GM12892 (cell line): ENCODE data around the gene CCDC88C.

Source experiments
- DNase-seq: peaks from one replicate; pipeline ENCODE4 v3.0.0; 2011; ENCODE audit not compliant: insufficient read length
- FAIRE-seq: peaks from 2 replicates; lab custom pipeline; 2011; peaks lifted over from hg19 to GRCh38; lab: Jason Lieb, UNC
- POLR2A ChIP-seq: IDR thresholded peaks from 2 replicates; pipeline ENCODE4 v1.6.1; 2011; ENCODE audit warnings: low read depth, low read length, control low read depth
- POLR2AphosphoS5 ChIP-seq: IDR thresholded peaks from 2 replicates; pipeline ENCODE4 v1.6.1; 2011; ENCODE audit warnings: low read depth, low read length, control low read depth
- TAF1 ChIP-seq: IDR thresholded peaks from 2 replicates; pipeline ENCODE4 v1.6.1; 2011; ENCODE audit warnings: low read depth, mild to moderate bottlenecking, control low read depth, low read length, borderline replicate concordance

The CCDC88C gene

GRCh38 chr14:91308337-91308736 is 109.3 kb downstream of the CCDC88C start:
- no peak for TF ChIP-seq TAF1
- TF ChIP-seq POLR2AphosphoS5: no peak
- TF ChIP-seq POLR2A: no peak
- DNase-seq (no peak), FAIRE-seq (no peak)

GRCh38 chr14:91307652-91308051 is 110.0 kb downstream of the CCDC88C start:
- TF ChIP-seq POLR2AphosphoS5 (no peak), POLR2A (no peak), TAF1 (no peak)
- DNase-seq (no peak), FAIRE-seq (peak; percentile 67)

GRCh38 chr14:91307046-91307445 is 110.6 kb downstream of the CCDC88C start:
- FAIRE-seq (no peak), DNase-seq (no peak)
- TF ChIP-seq POLR2A: no peak
- TF ChIP-seq TAF1: no peak
- TF ChIP-seq POLR2AphosphoS5: no peak

DNA sequence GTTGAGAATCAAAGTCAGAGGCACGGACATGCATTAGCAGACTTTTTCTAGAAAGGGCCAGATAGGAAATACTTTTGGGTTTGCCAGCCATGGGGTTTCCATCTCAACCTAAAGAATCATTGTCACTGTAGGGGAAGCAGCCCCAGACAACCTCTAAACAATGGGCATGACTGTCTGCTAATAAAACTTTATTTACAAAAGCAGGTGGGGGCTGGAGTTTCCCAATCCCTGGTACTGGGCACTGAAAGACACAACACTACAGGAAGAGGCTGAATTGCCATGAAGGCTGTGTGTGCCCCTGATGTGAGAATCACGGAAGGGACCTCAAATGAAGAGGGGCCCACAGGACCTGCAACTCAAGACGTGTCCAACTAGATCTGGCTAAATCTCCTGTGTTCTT is 111.1 kb downstream of the CCDC88C start:
- DNase-seq: no peak
- no peak for FAIRE-seq
- no peak for TF ChIP-seq POLR2AphosphoS5
- TF ChIP-seq POLR2A: no peak
- TF ChIP-seq TAF1: no peak

DNA sequence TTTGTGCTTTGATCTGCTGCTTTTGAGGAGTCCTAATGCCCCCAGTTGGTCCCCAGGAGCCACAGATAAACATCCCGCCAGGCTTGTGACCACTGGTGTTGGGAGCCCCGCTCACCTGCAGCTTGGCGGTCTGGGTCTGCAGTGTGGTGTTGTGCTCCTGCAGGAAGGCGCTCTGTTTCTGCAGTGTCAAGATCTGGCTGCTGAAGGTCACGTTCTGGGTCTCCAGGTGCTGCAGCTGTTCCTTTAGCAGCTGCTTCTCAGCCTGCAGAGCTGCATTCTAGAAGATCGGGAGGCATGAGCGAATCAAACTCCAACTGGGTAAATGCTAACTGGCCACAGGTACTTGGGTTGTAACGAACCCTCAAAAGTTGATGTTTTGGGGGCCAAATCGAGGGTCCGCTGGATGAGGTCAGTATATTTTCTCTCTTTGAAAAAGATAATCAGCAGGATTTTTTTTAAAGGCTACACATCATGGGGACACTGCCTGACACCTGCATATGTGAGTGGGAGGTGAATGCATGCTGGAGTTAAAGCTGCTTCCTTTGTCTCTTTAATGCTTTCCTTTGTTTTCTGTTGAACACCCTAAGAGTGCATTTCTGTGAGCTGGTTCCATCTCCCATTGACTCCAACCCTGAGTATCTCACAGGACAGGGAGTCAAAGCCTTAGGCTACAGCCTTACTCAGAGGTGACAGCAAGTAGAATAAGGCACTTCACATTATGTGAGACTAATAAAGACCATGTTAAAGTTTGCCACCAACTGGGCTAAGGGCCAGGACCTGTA is 111.8 kb downstream of the CCDC88C start:
- TF ChIP-seq POLR2A (no peak), TAF1 (no peak), POLR2AphosphoS5 (no peak)
- DNase-seq (no peak), FAIRE-seq (no peak)

DNA sequence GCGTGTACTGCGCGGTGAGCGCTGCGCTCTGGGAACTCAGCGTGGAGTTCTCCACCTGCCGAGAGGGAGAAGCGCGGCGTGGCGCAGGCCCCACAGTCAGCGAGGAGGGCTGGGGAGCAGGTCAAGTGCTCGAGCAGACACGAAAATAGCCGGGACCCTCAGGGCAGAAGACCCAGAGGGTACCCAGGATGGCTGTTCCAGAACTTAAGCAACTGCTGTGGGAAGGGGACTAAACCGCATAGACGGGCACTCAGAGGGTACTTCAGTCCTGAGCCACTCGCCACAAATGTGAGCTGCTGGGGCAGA is 113.7 kb downstream of the CCDC88C start:
- no peak for TF ChIP-seq TAF1
- TF ChIP-seq POLR2AphosphoS5: no peak
- TF ChIP-seq POLR2A: no peak
- FAIRE-seq (no peak), DNase-seq (no peak)

GRCh38 chr14:91303091-91303923 is 114.3 kb downstream of the CCDC88C start:
- FAIRE-seq: no peak
- no peak for TF ChIP-seq POLR2A
- no peak for TF ChIP-seq TAF1
- TF ChIP-seq POLR2AphosphoS5: no peak

GRCh38 chr14:91302391-91302790 is 115.2 kb downstream of the CCDC88C start:
- DNase-seq: no peak

More at GRCh38 chr14:91303091-91303923, 114.3 kb downstream of the CCDC88C start:
- DNase-seq: peak; percentile 89

DNA sequence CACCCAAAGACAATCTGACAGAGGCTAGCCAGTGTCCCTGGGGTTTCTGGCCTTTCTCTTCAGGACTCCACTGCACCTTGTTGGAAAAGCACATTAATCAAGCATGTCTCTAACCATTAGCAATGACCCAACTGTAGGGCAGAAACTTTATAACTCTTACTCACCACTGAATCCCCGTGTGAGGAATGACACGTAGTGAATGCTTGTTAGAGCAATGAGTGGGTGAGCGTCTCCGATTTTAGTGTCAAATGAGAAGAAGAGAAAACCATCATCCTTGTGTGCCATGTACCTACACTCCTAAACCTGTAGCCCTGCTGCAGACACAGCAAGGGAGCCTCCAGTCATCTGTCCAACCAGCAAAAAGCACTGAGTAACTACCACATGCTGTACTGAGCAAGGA is 116.7 kb downstream of the CCDC88C start:
- FAIRE-seq (no peak), DNase-seq (no peak)
- TF ChIP-seq POLR2AphosphoS5 (no peak), TAF1 (no peak), POLR2A (no peak)

More at GRCh38 chr14:91302391-91302790, 115.2 kb downstream of the CCDC88C start:
- FAIRE-seq: no peak
- no peak for TF ChIP-seq POLR2AphosphoS5
- TF ChIP-seq POLR2A: no peak
- no peak for TF ChIP-seq TAF1

- DNase-seq (no peak), FAIRE-seq (no peak)
- TF ChIP-seq POLR2A (no peak), TAF1 (no peak), POLR2AphosphoS5 (no peak)
These were observed 117.2 kb downstream of the CCDC88C start for GRCh38 chr14:91300283-91300895.

DNA sequence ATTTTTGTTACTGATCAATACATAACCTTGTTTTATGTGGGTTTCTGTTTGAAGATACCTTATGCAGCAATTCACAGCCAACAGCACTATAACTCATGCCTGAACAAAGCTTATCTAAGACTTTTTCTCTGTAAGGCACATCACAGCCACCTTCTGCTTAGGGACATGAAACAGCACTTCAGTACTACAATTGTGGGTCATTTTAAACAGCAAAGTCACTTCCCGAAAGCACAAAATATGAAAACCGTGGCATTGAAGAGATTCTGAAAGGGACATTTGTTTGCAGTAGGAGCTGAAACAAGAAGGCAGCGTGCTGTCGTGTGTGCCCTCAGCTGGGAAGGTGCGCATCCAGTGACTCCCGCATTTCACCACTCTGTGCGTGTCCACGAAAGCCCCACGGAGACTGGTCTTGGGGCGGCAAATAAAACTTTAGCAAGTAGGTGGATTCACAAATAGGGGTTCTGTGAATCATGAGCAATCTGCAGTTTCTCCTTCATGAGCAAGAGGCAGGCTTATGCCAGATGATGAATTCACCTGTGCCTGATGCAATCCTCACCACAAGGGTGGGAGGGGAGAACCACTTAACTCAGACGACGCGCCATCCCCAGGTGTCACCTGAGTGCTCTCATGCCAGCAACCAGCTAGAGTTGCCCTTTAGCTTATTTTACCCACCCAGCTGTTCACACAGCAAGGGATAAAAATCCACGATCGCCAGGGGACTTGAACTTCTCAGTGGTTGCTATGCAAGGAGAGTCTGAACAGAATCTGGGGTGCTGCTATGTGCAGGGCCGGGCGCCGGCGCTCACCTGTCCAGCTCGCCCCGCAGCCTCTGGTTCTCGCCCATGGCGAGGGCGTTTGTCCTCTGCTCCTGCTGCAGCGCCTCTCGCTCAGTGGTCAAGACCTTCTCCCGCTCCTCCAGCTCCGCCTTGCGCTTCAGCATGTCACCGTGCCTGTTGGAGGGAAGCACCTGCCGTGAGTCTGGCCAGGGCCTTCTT is 118.2 kb downstream of the CCDC88C start:
- TF ChIP-seq POLR2A (no peak), POLR2AphosphoS5 (no peak), TAF1 (no peak)
- no peak for FAIRE-seq
- DNase-seq: no peak
